ENCODE results near the gene BSG.

The BSG gene

GRCh38 chr19:579842-580155 is 7.4 kb downstream of the BSG start:
- Histone ChIP-seq H3K27ac (no peak overlapping the region), H2AFZ (no peak overlapping the region), H3K4me2 (ENCODE audit: low read length) (no peak overlapping the region), H3K9ac (no peak overlapping the region), H3K36me3 (ENCODE audit: control insufficient read depth, insufficient read depth, low read length) (no peaks in the 10 kb centered on the region), H3K79me2 (peaks cover 26% of the 10 kb centered on the region), H3K9me3 (ENCODE audit: control insufficient read depth, low read length) (no peaks in the 10 kb centered on the region), H3K4me3 (ENCODE audit: low read depth, low read length) (no peak overlapping the region), H3K27me3 (ENCODE audit: control insufficient read depth, insufficient read depth, low read length) (no peaks in the 10 kb centered on the region), H3K4me1 (no peaks in the 10 kb centered on the region)
- TF ChIP-seq CTCF (IDR thresholded peaks at IDR 0.05) = no peak

- H3K27me3 ChIP-seq (ENCODE audit: control insufficient read depth, insufficient read depth, low read length) = no peaks in the 10 kb centered on the region
- no peak overlapping the region for H3K4me3 ChIP-seq (ENCODE audit: low read depth, low read length)
- no peaks in the 10 kb centered on the region for H3K36me3 ChIP-seq (ENCODE audit: control insufficient read depth, insufficient read depth, low read length)
- H3K79me2 ChIP-seq = peaks cover 21% of the 10 kb centered on the region
- TF ChIP-seq CTCF (IDR thresholded peaks at IDR 0.05) = no peak
- H3K9me3 ChIP-seq (ENCODE audit: control insufficient read depth, low read length) = no peaks in the 10 kb centered on the region
- H3K4me1 ChIP-seq = no peaks in the 10 kb centered on the region
- no peak overlapping the region for H3K9ac ChIP-seq
- no peak overlapping the region for H3K27ac ChIP-seq
- H2AFZ ChIP-seq = no peak overlapping the region
- H3K4me2 ChIP-seq (ENCODE audit: low read length) = no peak overlapping the region
Observed at GRCh38 chr19:580274-580835, 8.0 kb downstream of the BSG start.

- Histone ChIP-seq H3K4me3 (ENCODE audit: low read depth, low read length) (no peak overlapping the region), H3K27ac (no peak overlapping the region), H3K36me3 (ENCODE audit: control insufficient read depth, insufficient read depth, low read length) (no peaks in the 10 kb centered on the region), H2AFZ (no peak overlapping the region), H3K4me1 (no peaks in the 10 kb centered on the region), H3K9ac (no peak overlapping the region), H3K9me3 (ENCODE audit: control insufficient read depth, low read length) (no peaks in the 10 kb centered on the region), H3K4me2 (ENCODE audit: low read length) (no peak overlapping the region), H3K79me2 (peaks cover 11% of the 10 kb centered on the region), H3K27me3 (ENCODE audit: control insufficient read depth, insufficient read depth, low read length) (no peaks in the 10 kb centered on the region)
- no peak for TF ChIP-seq CTCF (IDR thresholded peaks at IDR 0.05)
Observed at GRCh38 chr19:581399-582111, 9.2 kb downstream of the BSG start.

GRCh38 chr19:582497-583197 is 10.3 kb downstream of the BSG start:
- no peaks in the 10 kb centered on the region for H3K36me3 ChIP-seq (ENCODE audit: control insufficient read depth, insufficient read depth, low read length)

More at GRCh38 chr19:582497-583197, 10.3 kb downstream of the BSG start:
- Histone ChIP-seq H3K9me3 (ENCODE audit: control insufficient read depth, low read length) (no peaks in the 10 kb centered on the region), H3K9ac (no peak overlapping the region), H3K79me2 (peaks cover 1% of the 10 kb centered on the region), H3K4me1 (no peaks in the 10 kb centered on the region), H2AFZ (no peak overlapping the region), H3K4me2 (ENCODE audit: low read length) (no peak overlapping the region), H3K27me3 (ENCODE audit: control insufficient read depth, insufficient read depth, low read length) (no peaks in the 10 kb centered on the region), H3K27ac (no peak overlapping the region), H3K4me3 (ENCODE audit: low read depth, low read length) (no peak overlapping the region)
- no peak for TF ChIP-seq CTCF (IDR thresholded peaks at IDR 0.05)

Measured in parathyroid adenoma (tissue), 2 donors.